HG03103 (cell line): ENCODE results near the gene STC2.

Experiments used
- ATAC-seq: cut with Tn5 transposase; IDR thresholded peaks from one replicate; pipeline ENCODE4 v1.9.1; 2021; ENCODE audit warnings: low read depth; ENCODE audit not compliant: unreplicated experiment

Gene STC2

GRCh38 chr5:173329491-173330337 lies 1.5 kb upstream of the STC2 start:
- peak; percentile 41 for ATAC-seq

DNA sequence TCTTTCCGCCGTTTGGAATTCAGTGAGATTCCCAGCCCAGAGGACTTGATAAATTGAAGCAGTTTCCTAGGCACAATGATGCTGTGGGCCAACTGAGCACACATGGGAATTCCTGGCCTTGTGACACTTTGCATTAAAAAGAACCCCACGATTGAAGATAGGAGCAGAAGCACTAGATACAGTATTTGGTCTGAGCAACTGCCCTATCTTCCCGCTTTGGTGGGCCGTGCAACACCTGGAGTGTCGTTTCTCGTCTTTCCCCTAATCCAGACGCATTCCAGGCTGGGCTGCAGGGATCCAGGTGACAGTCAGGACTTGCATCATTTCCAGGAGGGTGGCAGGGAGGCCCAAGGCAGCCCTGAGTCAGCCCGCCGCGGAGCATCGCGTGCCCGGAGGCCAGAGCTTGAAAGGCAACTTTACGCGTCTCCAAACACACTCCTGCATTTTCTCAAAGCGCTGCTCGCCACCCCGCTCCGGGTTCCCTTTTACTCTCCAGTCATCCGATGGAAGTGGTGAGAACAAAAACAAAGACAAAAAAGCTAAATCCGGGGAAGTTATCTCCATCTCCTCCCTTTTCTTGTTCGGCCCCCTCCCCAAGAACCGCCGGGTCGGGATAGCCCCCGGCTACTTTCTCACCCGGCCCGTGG lies 753 bp upstream of the STC2 start:
- ATAC-seq, result no peak

GRCh38 chr5:173327084-173327947 lies 898 bp downstream of the STC2 start:
- no peak for ATAC-seq

DNA sequence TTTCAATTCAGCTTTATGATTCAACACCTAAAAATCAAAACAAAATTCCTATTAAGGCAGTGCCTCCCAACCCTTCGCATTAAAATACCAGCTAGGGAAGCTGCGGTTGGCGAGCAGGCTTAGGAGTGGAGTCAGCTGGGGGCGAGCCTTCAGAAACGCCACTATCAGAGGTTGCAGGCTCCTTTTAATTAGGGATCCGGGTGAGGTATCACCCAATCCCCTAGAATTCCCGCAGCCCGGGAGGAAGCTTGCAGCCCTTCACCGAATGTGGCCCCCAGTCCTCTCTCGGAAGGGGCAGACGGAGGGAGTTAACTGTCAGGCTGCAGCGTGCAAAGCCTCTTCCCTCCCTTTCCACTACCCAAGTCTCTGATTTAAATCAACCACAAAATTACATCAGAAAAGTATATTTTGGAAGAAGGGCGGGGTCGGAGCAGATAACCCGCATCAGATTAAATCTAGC lies 1.7 kb downstream of the STC2 start:
- no peak for ATAC-seq

DNA sequence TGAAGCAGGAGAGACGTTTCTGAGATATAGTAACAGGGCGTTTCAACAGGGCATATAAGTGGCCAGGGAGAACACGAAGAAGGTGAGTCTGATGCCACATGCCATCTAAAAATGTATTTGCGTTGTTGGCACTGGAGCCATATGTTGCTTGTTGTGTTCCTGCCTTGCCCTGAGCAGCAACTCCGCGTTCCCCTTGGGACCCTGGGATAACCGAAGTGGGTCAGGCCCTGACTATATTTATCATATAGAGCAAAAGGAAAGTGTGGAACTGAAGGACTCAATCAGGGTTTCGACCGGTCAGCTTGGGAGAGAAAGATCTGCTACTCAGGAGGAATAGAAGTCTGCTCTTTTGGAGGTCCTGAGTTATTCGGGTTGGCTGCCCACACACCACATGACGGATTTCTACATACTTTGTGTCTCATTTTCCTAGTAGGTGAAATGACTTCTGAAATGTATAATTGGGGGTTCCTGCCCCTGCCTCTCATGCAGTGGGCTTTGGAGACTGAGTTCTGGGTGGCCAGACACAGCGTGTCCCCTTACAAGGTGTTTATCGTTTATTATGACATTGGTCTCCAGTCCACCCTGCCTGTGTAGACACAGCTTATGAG lies 3.0 kb downstream of the STC2 start:
- no peak for ATAC-seq

GRCh38 chr5:173324115-173325001 lies 3.9 kb downstream of the STC2 start:
- no peak for ATAC-seq

GRCh38 chr5:173323799-173324114 lies 4.5 kb downstream of the STC2 start:
- ATAC-seq, result no peak

GRCh38 chr5:173323106-173323798 lies 5.0 kb downstream of the STC2 start:
- no peak for ATAC-seq

GRCh38 chr5:173321886-173322285 lies 6.3 kb downstream of the STC2 start:
- ATAC-seq, result no peak

- ATAC-seq, result no peak
Measured at GRCh38 chr5:173320259-173320658, 8.0 kb downstream of the STC2 start.

- ATAC-seq, result no peak
Measured at GRCh38 chr5:173319646-173320045, 8.6 kb downstream of the STC2 start.

- ATAC-seq, result no peak
Measured at GRCh38 chr5:173318881-173319620, 9.2 kb downstream of the STC2 start.

GRCh38 chr5:173318330-173318729 lies 9.9 kb downstream of the STC2 start:
- no peak for ATAC-seq

DNA sequence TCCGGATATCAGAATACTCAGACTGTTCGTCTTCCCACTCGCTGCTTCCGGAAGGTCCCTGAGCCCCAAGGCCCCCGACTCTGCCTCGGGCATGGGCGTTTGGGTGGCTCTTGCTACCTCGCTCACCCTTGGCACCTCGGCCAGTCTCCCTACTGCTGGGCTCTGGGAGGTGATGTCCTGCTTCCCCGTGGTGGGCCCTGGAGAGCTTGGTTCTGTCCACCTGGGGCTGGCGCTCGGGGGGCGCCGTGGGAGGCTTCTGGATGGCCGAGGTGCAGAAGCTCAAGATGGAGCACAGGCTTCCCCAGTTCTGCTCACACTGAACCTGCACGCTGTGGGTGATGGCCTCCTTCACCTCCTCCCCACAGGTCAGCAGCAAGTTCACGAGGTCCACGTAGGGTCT lies 10.4 kb downstream of the STC2 start:
- no peak for ATAC-seq

DNA sequence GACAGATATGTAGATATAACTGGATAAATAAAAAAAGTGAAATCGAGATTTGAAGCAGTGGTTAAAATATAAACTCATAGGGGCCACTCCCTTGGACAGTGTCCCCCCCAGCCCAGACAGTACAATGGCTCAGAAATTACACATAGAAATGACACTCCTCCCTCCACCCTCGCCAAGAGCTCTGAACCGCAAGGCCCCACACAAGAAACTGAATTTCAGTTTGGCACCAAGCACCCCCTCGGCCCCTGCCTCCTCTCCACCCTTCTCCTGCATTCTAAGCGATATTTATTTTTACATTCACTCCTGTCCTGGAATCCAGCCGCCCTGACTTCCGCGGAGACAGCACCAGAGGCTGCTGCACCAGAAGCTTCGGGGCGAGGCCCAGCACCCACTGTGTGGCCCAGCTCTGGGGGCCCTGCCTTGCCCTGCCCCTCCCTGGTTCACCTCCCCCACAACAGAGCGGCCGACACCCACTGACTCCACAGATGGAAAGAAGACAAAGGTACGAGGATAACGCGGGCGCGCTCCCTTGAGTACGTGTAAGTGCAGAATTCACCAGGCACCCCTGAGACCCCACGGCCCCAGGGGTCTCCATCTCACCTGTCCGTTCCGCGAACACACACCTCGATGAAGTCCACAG lies 11.0 kb downstream of the STC2 start:
- ATAC-seq, result no peak

DNA sequence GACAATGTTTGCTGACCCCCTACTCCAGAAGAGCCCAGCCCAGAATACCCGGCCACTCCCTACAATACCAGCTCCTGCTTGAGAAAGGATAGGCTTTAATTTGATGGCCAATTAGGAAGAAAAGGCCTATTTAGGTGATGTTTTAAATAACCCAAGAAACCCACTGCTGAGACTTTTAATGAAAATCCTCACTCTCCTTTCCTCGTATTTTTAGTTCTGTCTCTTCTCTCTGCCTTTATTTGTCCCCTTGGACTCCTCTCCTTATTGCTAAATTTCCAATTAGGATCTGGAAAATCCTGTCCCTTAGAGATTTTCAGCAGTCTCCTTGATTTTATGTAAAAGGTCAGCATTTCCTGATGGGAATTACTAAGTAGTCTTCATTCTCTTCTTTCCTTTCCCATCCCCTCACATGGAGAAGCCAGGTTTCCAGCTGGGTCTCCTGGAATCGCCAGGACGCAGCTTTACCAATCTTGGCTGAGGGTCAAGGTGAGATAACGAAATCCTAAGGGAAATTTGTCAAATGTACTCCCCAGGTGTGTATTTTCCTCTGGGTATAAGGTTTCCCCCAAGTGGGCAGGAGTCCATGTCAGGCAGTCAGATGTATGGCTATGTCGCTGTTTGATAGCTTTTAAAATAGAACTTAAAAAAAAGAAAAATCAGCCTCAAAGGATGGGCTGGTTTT lies 11.7 kb downstream of the STC2 start:
- no peak for ATAC-seq

DNA sequence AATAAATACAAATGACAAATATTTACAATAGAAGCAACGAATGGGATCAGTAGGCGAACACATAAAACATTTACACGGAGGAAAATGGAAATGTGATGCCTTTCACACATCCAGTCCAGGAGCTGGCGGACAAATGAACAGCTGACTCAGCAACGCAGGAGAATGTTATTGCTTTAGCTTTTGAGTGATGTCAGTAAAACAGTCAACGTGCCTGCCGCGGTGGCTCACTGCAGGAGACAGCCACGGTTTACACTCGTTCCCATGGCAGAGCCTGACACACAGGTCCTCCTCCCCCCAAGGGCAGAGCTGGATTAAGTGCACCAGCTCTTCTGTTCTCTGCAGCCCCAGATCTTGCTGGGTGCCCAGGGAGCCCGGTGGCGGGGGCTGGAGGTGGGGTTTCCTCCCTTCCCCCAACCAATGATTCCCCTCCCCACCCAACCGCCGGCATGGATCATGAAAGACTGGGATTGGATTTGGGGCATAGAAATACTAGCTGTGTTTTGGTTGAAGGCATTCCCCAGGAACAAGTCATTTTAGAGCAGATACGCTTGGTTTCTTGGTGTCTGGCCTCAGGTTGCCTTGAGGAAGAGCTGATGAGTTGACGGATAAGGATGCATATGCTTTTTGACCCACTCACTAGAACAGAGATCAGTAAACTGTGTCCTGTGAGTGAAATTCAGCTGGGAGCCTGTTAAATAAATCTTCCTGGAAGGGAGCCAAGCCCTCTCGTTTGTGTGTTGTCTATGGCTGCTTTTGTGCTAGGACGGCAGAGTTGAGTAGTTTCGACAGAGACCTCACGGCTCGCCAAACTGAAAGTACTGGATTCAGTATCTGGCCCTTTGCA lies 12.5 kb downstream of the STC2 start:
- ATAC-seq, result no peak
